ENCODE data around the gene MAGI1.

MAGI1 gene

DNA sequence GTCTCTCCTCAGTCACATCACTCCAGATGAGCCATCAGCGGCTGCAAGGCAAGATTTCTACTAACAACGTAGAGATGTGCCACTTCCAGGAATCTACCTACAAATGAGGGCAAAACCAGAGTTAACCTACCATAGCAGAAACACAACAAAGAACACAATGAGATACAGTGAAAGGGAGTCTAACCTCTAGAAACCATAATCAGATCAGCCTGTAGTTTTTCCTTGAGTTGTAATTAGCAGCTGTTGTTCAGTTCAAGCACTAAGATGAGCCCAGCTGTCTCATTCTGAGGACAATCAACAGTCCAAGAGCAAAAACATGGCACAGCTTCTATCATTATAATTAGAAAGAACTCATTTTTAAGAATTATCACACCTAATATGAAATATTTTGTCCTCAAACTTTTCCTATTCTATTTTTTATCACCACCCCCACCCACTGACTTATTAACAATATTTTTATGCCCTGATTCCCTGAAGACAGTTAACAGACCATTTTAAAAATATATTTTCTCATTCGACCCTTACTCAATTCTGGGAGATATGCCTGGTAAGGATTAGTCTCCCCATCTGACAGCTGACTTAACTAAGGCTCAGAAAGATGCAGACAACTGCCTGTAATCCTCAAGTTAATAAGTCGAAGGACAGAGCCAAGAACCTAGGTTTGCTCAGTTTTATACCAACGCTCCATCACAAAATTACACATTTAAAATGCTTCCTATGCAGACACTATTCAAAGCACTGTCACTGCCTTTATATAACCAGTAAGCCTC, 50.1 kb downstream of the MAGI1 start:
- H3K9ac ChIP-seq (ENCODE audit: low read depth, low read length), result no peak overlapping the region
- H3K4me1 ChIP-seq (ENCODE audit: insufficient read depth, low read length), result peaks cover 8% of the 10 kb centered on the region
- H3K36me3 ChIP-seq (ENCODE audit: insufficient read depth, low read length), result peaks cover 3% of the 10 kb centered on the region; the same call in 1 of the 2 replicates
- no peaks in the 10 kb centered on the region for H3K9me3 ChIP-seq (ENCODE audit: control insufficient read depth, insufficient read depth, low read length)

DNA sequence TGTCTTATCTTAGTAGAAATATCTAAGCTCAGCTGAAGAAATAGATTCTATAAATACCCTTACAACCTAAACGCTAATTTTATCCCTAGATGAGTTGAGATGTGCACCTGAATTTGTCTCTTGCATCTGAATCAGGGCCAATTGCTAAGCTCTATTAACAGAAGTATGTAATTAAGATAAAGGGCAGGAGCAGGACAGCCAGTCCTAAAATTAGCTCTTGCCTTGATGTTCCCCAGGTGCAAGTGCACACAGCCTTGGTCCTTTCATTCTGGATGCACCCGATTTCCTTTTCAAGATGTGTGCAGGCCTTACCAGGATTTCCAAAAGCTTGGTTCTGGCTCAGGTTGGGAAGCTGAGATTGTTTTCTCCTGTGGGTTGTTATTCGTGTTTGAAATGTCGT, 52.4 kb downstream of the MAGI1 start:
- Histone ChIP-seq H3K36me3 (ENCODE audit: insufficient read depth, low read length) (peaks cover 3% of the 10 kb centered on the region; the same call in 1 of the 2 replicates), H3K4me1 (ENCODE audit: insufficient read depth, low read length) (peaks cover 5% of the 10 kb centered on the region), H3K9ac (ENCODE audit: low read depth, low read length) (no peak overlapping the region), H3K9me3 (ENCODE audit: control insufficient read depth, insufficient read depth, low read length) (no peaks in the 10 kb centered on the region)

DNA sequence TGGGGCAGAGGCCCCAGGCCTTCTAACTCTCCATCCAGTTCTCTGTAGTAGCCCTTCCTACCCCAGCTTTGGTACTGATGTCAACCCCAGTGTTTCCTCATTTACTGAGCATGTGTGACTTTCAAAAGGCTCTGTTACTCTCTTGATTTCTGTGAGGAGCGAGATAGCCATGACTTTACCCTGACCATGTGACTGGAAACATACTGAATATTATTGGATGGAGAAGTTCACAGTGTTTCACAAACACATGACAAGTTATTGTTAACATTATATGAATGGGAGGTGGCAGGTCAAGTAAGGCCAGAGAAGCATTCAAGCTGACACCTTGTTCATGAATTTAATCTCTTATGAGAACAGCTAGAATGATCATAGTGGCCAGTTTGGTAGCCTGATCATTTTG, 53.7 kb downstream of the MAGI1 start:
- no peak overlapping the region for H3K9ac ChIP-seq (ENCODE audit: low read depth, low read length)
- peaks cover 3% of the 10 kb centered on the region; the same call in 1 of the 2 replicates for H3K36me3 ChIP-seq (ENCODE audit: insufficient read depth, low read length)
- no peaks in the 10 kb centered on the region for H3K9me3 ChIP-seq (ENCODE audit: control insufficient read depth, insufficient read depth, low read length)
- H3K4me1 ChIP-seq (ENCODE audit: insufficient read depth, low read length), result peaks cover 5% of the 10 kb centered on the region

DNA sequence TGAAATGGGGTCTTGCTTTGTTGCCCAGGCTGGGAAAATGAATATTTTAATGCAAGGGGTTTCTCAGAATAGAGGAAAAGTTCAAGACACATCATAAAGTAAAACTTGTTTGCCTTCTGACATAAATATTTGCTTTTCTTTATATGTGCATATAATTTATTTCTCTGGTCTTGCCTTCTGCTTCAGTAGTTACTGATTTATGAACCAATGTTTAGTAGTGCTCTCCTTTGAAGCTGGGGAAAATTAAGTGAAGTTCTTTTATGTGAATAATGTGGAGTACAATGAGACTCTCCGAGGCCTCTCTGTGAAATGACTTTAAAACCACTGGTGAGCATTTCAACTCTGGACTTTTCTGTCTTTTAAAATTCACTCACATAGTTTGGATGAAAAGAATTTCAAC, 55.6 kb downstream of the MAGI1 start:
- H3K4me1 ChIP-seq (ENCODE audit: insufficient read depth, low read length), result peaks cover 14% of the 10 kb centered on the region
- no peaks in the 10 kb centered on the region for H3K9me3 ChIP-seq (ENCODE audit: control insufficient read depth, insufficient read depth, low read length)
- H3K9ac ChIP-seq (ENCODE audit: low read depth, low read length), result no peak overlapping the region
- H3K36me3 ChIP-seq (ENCODE audit: insufficient read depth, low read length), result peaks cover 3% of the 10 kb centered on the region; the same call in 1 of the 2 replicates

DNA sequence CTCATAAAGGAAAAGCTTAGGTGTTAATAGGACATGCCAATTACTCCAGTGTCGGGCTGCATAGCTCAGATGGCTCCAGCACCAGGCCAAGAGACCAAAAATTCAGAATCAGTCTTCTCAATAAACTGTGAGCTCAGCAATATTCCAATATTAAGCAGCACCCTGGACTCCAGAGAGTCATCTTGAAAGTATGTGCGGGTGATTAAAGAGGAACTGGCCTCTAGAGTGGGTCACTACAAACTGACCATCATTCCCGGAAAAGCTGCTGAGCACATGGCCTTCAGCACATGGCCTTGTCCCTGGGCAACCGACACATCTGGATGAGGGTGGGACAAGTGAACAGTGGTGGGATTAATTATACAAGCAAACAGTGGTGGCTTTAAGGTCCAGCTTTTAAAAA, 59.0 kb downstream of the MAGI1 start:
- H3K4me1 ChIP-seq (ENCODE audit: insufficient read depth, low read length), result peaks cover 9% of the 10 kb centered on the region
- no peak overlapping the region for H3K9ac ChIP-seq (ENCODE audit: low read depth, low read length)
- no peaks in the 10 kb centered on the region for H3K9me3 ChIP-seq (ENCODE audit: control insufficient read depth, insufficient read depth, low read length)
- H3K36me3 ChIP-seq (ENCODE audit: insufficient read depth, low read length), result no peaks in the 10 kb centered on the region

DNA sequence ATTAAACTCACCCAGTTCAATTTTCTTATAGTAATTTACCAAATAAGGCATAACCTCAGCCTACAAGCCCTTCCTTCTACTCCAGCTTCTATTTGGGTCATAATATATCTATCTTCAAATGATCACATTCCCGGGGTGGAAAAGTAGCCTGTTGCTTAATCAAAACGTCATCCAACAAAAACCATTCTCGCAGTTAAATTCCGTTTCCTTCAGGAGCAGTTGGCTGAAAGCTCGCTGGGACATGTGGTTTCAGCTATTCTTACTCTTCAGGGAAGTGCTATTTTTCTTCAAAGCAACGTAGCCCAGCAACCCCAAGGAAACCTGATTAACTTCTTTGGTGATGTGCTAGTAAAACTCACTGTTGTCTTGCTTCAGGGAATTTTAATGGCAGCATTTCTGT, 59.6 kb downstream of the MAGI1 start:
- Histone ChIP-seq H3K9ac (ENCODE audit: low read depth, low read length) (no peak overlapping the region), H3K9me3 (ENCODE audit: control insufficient read depth, insufficient read depth, low read length) (no peaks in the 10 kb centered on the region), H3K4me1 (ENCODE audit: insufficient read depth, low read length) (peaks cover 9% of the 10 kb centered on the region), H3K36me3 (ENCODE audit: insufficient read depth, low read length) (no peaks in the 10 kb centered on the region)

GRCh38 chr3:65978116-65978515, 60.6 kb downstream of the MAGI1 start:
- no peak overlapping the region for H3K9ac ChIP-seq (ENCODE audit: low read depth, low read length)
- no peaks in the 10 kb centered on the region for H3K9me3 ChIP-seq (ENCODE audit: control insufficient read depth, insufficient read depth, low read length)
- H3K36me3 ChIP-seq (ENCODE audit: insufficient read depth, low read length), result no peaks in the 10 kb centered on the region
- H3K4me1 ChIP-seq (ENCODE audit: insufficient read depth, low read length), result peaks cover 9% of the 10 kb centered on the region

- Histone ChIP-seq H3K36me3 (ENCODE audit: insufficient read depth, low read length) (peaks cover 5% of the 10 kb centered on the region; the same call in 1 of the 2 replicates), H3K9me3 (ENCODE audit: control insufficient read depth, insufficient read depth, low read length) (no peaks in the 10 kb centered on the region), H3K4me1 (ENCODE audit: insufficient read depth, low read length) (peaks cover 18% of the 10 kb centered on the region), H3K9ac (ENCODE audit: low read depth, low read length) (no peak overlapping the region)
Measured at GRCh38 chr3:65975032-65975431, 63.7 kb downstream of the MAGI1 start.

DNA sequence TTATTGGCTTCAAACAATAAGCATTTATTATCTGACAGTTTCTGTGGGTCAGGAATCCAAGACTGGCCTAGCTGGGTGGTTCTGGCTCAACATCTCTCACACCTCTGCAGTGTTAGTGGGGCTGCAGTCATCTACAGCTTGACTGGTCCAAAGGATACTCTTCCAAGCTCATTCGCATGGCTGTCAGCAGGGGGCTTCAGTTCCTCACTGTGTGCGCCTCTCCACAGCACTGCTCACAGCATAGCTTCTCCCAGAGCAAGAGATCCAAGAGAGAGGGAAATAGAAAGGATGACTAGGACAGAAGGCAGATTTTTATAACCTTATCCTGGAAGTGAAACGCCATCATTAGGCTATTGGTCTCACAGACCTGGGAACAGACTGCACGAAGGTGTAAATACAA, 64.2 kb downstream of the MAGI1 start:
- peaks cover 5% of the 10 kb centered on the region; the same call in 1 of the 2 replicates for H3K36me3 ChIP-seq (ENCODE audit: insufficient read depth, low read length)
- H3K9ac ChIP-seq (ENCODE audit: low read depth, low read length), result no peak overlapping the region
- peaks cover 18% of the 10 kb centered on the region for H3K4me1 ChIP-seq (ENCODE audit: insufficient read depth, low read length)
- H3K9me3 ChIP-seq (ENCODE audit: control insufficient read depth, insufficient read depth, low read length), result no peaks in the 10 kb centered on the region

GRCh38 chr3:65972765-65973164, 66.0 kb downstream of the MAGI1 start:
- H3K9me3 ChIP-seq (ENCODE audit: control insufficient read depth, insufficient read depth, low read length), result no peaks in the 10 kb centered on the region
- no peak overlapping the region for H3K9ac ChIP-seq (ENCODE audit: low read depth, low read length)
- peaks cover 21% of the 10 kb centered on the region for H3K4me1 ChIP-seq (ENCODE audit: insufficient read depth, low read length)
- peaks cover 5% of the 10 kb centered on the region; the same call in 1 of the 2 replicates for H3K36me3 ChIP-seq (ENCODE audit: insufficient read depth, low read length)

- Histone ChIP-seq H3K36me3 (ENCODE audit: insufficient read depth, low read length) (peaks cover 5% of the 10 kb centered on the region; the same call in 1 of the 2 replicates), H3K9me3 (ENCODE audit: control insufficient read depth, insufficient read depth, low read length) (no peaks in the 10 kb centered on the region), H3K4me1 (ENCODE audit: insufficient read depth, low read length) (peaks cover 21% of the 10 kb centered on the region), H3K9ac (ENCODE audit: low read depth, low read length) (no peak overlapping the region)
Measured at GRCh38 chr3:65971293-65972252, 67.1 kb downstream of the MAGI1 start.

DNA sequence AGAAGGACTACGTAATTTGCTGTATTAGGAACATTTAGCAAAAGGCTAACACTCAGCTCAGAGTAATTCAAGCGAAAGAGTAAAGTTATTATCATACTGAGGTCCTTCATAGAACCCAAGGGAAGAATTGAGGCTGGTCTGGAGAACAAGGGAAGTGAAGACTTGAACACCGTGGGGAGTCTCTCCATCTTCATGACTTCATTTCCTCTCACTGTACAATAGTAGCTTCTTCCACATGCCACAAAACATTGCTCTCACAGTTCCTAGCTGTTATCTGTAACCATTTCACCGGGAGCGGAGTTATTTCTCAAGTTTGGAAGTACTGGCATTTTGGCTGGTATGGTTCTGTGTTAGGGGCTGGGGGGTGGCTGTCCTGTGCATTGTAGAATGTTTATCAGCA, 69.7 kb downstream of the MAGI1 start:
- Histone ChIP-seq H3K9ac (ENCODE audit: low read depth, low read length) (no peak overlapping the region), H3K4me1 (ENCODE audit: insufficient read depth, low read length) (peaks cover 30% of the 10 kb centered on the region), H3K36me3 (ENCODE audit: insufficient read depth, low read length) (peaks cover 5% of the 10 kb centered on the region; the same call in 1 of the 2 replicates)

GRCh38 chr3:65967451-65967850, 71.3 kb downstream of the MAGI1 start:
- Histone ChIP-seq H3K9me3 (ENCODE audit: control insufficient read depth, insufficient read depth, low read length) (no peaks in the 10 kb centered on the region), H3K9ac (ENCODE audit: low read depth, low read length) (no peak overlapping the region), H3K36me3 (ENCODE audit: insufficient read depth, low read length) (peaks cover 5% of the 10 kb centered on the region; the same call in 1 of the 2 replicates), H3K4me1 (ENCODE audit: insufficient read depth, low read length) (peaks cover 35% of the 10 kb centered on the region)

More for the DNA sequence above, 69.7 kb downstream of the MAGI1 start:
- H3K9me3 ChIP-seq (ENCODE audit: control insufficient read depth, insufficient read depth, low read length), result no peaks in the 10 kb centered on the region

DNA sequence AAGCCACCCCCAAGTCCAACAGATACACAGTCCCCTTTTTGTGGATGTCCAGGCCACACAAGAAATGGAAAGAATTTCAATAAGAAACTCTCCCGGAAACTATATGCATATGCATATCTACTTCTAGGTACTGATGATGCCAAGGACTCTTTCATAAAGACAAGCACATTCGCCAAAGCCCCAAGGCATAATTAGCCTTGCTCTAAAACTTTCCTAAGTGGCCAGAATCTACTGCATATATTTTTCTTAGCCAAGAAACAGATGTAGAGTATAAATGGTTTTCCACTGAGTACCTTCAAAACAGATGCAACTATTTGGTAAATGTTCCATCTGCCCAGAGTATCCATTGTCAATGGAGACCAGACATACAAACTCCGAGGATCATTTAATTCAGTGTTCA, 73.9 kb downstream of the MAGI1 start:
- Histone ChIP-seq H3K9me3 (ENCODE audit: control insufficient read depth, insufficient read depth, low read length) (no peaks in the 10 kb centered on the region), H3K36me3 (ENCODE audit: insufficient read depth, low read length) (no peaks in the 10 kb centered on the region), H3K4me1 (ENCODE audit: insufficient read depth, low read length) (peaks cover 35% of the 10 kb centered on the region), H3K9ac (ENCODE audit: low read depth, low read length) (no peak overlapping the region)
